SK-N-SH (cell line): ENCODE measurements around the gene BCL7B. TPM values are rescaled to one million over a fixed set of nuclear protein-coding genes. Genes with fewer than 3 reads are reported as not detected.
"Not testable (repeated sequence)": the region's sequence is repeated elsewhere in the genome, so short reads cannot be mapped to it uniquely, and the experiment has no call there.

ENCODE experiments used
- CTCF ChIA-PET: fragments of 300-600, 350-600 bp; formaldehyde crosslinking; extraction: SDS; loops from one replicate; lab custom pipeline; 2021; lab: Yijun Ruan, JAX
- POLR2A ChIA-PET: fragments of 350-600 bp; sonication (Branson Sonifier 250); formaldehyde crosslinking; extraction: SDS; loops from one replicate; lab custom pipeline; 2020; ENCODE audit warnings: antibody characterized with exemption, inconsistent platforms; lab: Yijun Ruan, JAX
- DNase-seq: peaks from one replicate; pipeline ENCODE4 v3.0.0; 2012
- H2AFZ ChIP-seq: fragments of 200-600 bp; sonication (generic); 2 replicates; pipeline ENCODE4 v1.8.1; 2016; ENCODE audit warnings: antibody characterized with exemption, mild to moderate bottlenecking, low read depth
- H3F3A ChIP-seq: fragments of 200-600 bp; sonication (generic); replicated peaks from 2 replicates; pipeline ENCODE3; 2016; ENCODE audit warnings: antibody characterized with exemption, mild to moderate bottlenecking; ENCODE audit not compliant: insufficient read depth
- H3K27ac ChIP-seq, 2 experiments: fragments of 200-500 bp in 1 of 2; fragments of 200-600 bp in 1 of 2; sonication (Bioruptor generic) in 1 of 2; sonication (generic), shearing (Covaris generic) in 1 of 2; 2 replicates each; pipeline versions ENCODE4 v1.5.1 to v1.6.1; 2014 to 2016; ENCODE audit warnings: low read depth in 2 of 2, inconsistent platforms in 1 of 2, low read length in 1 of 2, mild to moderate bottlenecking in 1 of 2, mixed read lengths in 1 of 2
- H3K27me3 ChIP-seq: fragments of 200-600 bp; sonication (generic), shearing (Covaris generic); 2 replicates; pipeline ENCODE4 v1.6.1; 2016; ENCODE audit warnings: mixed run types; ENCODE audit not compliant: insufficient read depth
- H3K36me3 ChIP-seq, 2 experiments: fragments of 200-500 bp in 1 of 2; fragments of 200-600 bp in 1 of 2; sonication (Bioruptor generic) in 1 of 2; sonication (generic) in 1 of 2; replicated peaks in 1 of 2; 2 replicates each; pipeline versions ENCODE3 to v1.5.1; 2014 to 2016; ENCODE audit warnings: low read length in 1 of 2, mild to moderate bottlenecking in 1 of 2; ENCODE audit not compliant: insufficient read depth in 2 of 2, control insufficient read depth in 1 of 2
- H3K4me1 ChIP-seq, 2 experiments: fragments of 200-500 bp in 1 of 2; fragments of 200-600 bp in 1 of 2; sonication (Bioruptor generic) in 1 of 2; sonication (generic), shearing (Covaris generic) in 1 of 2; 2 replicates each; pipeline versions ENCODE4 v1.5.1 to v1.6.1; 2014 to 2016; ENCODE audit warnings: low read depth in 1 of 2, low read length in 1 of 2, mixed run types in 1 of 2; ENCODE audit not compliant: insufficient read depth in 2 of 2, control insufficient read depth in 1 of 2
- H3K4me2 ChIP-seq: fragments of 200-600 bp; sonication (generic), shearing (Covaris generic); 2 replicates; pipeline ENCODE4 v1.6.1; 2017; ENCODE audit warnings: mixed run types
- H3K4me3 ChIP-seq, 2 experiments: fragments of 200-500 bp in 1 of 2; fragments of 200-600 bp in 1 of 2; sonication (Bioruptor generic) in 1 of 2; sonication (generic), shearing (Covaris generic) in 1 of 2; 2 replicates each; pipeline versions ENCODE4 v1.5.1 to v1.8.1; 2014 to 2016; ENCODE audit warnings: low read depth in 2 of 2, inconsistent platforms in 1 of 2, low read length in 1 of 2, mild to moderate bottlenecking in 1 of 2, mixed read lengths in 1 of 2, moderate library complexity in 1 of 2
- H3K79me2 ChIP-seq: fragments of 200-600 bp; sonication (generic); 2 replicates; pipeline ENCODE4 v1.8.1; 2017; ENCODE audit warnings: mild to moderate bottlenecking; ENCODE audit not compliant: insufficient read depth
- H3K9ac ChIP-seq: fragments of 200-600 bp; sonication (generic); 2 replicates; pipeline ENCODE4 v1.6.1; 2017; ENCODE audit warnings: mixed run types
- H3K9me2 ChIP-seq: fragments of 200-600 bp; sonication (generic); 2 replicates; pipeline ENCODE4 v1.6.1; 2017; ENCODE audit warnings: mixed run types
- H3K9me3 ChIP-seq: fragments of 200-600 bp; sonication (generic); 2 replicates; pipeline ENCODE4 v1.6.1; 2017; ENCODE audit warnings: mixed run types, mild to moderate bottlenecking, moderate library complexity
- H4K20me1 ChIP-seq: fragments of 200-600 bp; sonication (generic); 2 replicates; pipeline ENCODE4 v1.6.1; 2017; ENCODE audit warnings: mild to moderate bottlenecking, mixed run types; ENCODE audit not compliant: insufficient read depth
- GATA2 ChIP-seq: sonication (generic); formaldehyde crosslinking; IDR thresholded peaks from 2 replicates; pipeline ENCODE4 v1.5.0; 2020; ENCODE audit warnings: mild to moderate bottlenecking, missing genetic modification reagents
- MEF2A ChIP-seq: IDR thresholded peaks from 2 replicates; pipeline ENCODE4 v1.4.0; 2012; ENCODE audit warnings: low read depth, borderline replicate concordance
- RAD21 ChIP-seq: IDR thresholded peaks from 2 replicates; pipeline ENCODE4 v1.6.1; 2012; ENCODE audit warnings: mild to moderate bottlenecking, low read length
- RXRA ChIP-seq: IDR thresholded peaks from 2 replicates; pipeline ENCODE4 v1.4.0; 2012; ENCODE audit warnings: low read depth, mild to moderate bottlenecking, borderline replicate concordance
- TAF1 ChIP-seq: IDR thresholded peaks from 2 replicates; pipeline ENCODE4 v1.6.1; 2012; ENCODE audit warnings: low read depth, mild to moderate bottlenecking, low read length, moderate library complexity, borderline replicate concordance
- TEAD4 ChIP-seq: IDR thresholded peaks from 2 replicates; pipeline ENCODE4 v1.4.0; 2012; ENCODE audit warnings: mild to moderate bottlenecking, borderline replicate concordance; ENCODE audit not compliant: insufficient read depth
- ZBTB33 ChIP-seq: IDR thresholded peaks from 2 replicates; pipeline ENCODE4 v1.4.0; 2012; ENCODE audit warnings: low read depth, borderline replicate concordance
- WGBS: methylation state at CpG from one replicate; pipeline ENCODE4 v1.1.6; 2017; ENCODE audit warnings: low lambda C conversion rate; 5-methylcytosine and 5-hydroxymethylcytosine counted together
- polyA plus RNA-seq, 3 experiments: library from polyadenylated mRNA; depleted of rRNA; stranded (reverse); fragments of >200 nt; gene quantifications; 2 replicates each; pipeline ENCODE4 v1.2.3, GENCODE V29; 2012
- TF ChIP-seq, protein P1 (sequence below): IDR thresholded peaks from 2 replicates; pipeline ENCODE4 v1.4.0; 2012; ENCODE audit warnings: low read depth, borderline replicate concordance
- TF ChIP-seq, protein P2 (sequence below): fragments of 200-600 bp; sonication (generic); IDR thresholded peaks from 2 replicates; pipeline ENCODE4 v1.6.1; 2017; ENCODE audit warnings: antibody characterized with exemption, mild to moderate bottlenecking, moderate library complexity

BCL7B gene
- polyA plus RNA-seq, 1 of the 3 experiments (the other 2 are of a cell fraction), result 114 TPM

DNA sequence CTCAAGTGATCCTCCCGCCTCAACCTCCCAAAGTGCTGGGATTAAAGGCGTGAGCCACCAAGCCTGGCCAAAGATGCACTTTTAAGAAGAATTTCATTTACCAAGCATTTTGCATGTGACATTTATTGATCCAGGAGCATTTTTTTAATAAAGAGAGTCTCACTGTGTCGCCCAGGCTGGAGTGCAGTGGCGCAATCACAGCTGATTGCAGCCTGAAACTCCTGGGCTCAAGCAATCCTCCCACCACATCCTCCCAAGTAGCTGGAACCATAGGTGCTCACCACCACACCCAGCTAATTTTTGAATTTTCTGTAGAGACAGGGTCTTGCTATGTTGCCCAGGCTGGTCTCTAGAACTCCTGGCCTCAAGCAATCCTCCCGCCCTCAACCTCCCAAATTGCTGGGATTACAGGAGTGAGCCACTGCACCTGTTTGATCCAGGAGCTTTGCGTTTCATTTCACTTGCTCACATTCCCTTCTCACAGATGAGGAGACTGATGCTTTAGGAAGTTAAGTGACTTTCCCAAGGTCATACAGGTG, 25.2 kb upstream of the BCL7B start:
- CTCF ChIA-PET, result interaction anchor here (1.4 to 2.0 kb wide), 3 partner anchors 25 to 152 kb away, joined by 6 to 12 read pairs (median 7); no protein-coding TSS in a partner anchor

DNA sequence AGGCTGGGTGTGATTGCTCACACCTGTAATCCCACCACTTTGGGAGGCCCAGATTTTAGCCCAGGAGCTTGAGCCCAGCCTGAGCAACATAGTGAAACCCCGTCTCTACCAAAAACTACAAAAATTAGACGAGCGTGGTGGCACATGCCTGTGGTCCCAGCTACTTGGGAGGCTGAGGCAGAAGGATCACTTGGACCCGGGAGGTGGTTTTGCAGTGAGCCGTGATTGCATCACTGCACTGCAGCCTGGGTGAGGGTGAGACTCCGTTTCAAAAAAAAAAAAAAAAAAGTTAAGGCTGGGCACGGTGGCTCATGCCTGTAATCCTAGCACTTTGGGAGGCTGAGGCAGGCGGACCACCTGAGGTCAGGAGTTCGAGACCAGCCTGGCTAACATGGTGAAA, 23.5 kb upstream of the BCL7B start:
- DNase-seq, H3K27ac ChIP-seq, H3K9ac ChIP-seq, POLR2A ChIA-PET, H2AFZ ChIP-seq, H3K4me1 ChIP-seq, H3K9me3 ChIP-seq, H3K36me3 ChIP-seq, H3K9me2 ChIP-seq, H4K20me1 ChIP-seq, H3K4me2 ChIP-seq, H3K27me3 ChIP-seq, H3K4me3 ChIP-seq: not testable (repeated sequence)
- CTCF ChIA-PET, result interaction anchor here (0.7 to 2.1 kb wide), 4 partner anchors 26 to 145 kb away, joined by 3 to 7 read pairs (median 6); no protein-coding TSS in a partner anchor
- peaks cover 23% of the 10 kb centered on the region for H3K79me2 ChIP-seq
- WGBS, result 89% methylated on average over 9 of the region's 9 CpGs
- H3F3A ChIP-seq, result peaks cover 16% of the 10 kb centered on the region

More for the DNA sequence above, 25.2 kb upstream of the BCL7B start:
- Histone ChIP-seq H3K4me3 (no peak overlapping the region), H3K9me2 (no peaks in the 10 kb centered on the region), H3K79me2 (peaks cover 6% of the 10 kb centered on the region)
- WGBS, result 91% methylated on average over 6 of the region's 6 CpGs
- TF ChIP-seq TEAD4 (no peak), ZBTB33 (no peak), GATA2 (no peak), RAD21 (no peak), MEF2A (no peak), TAF1 (no peak), RXRA (no peak)
- TF ChIP-seq, protein P1, sequence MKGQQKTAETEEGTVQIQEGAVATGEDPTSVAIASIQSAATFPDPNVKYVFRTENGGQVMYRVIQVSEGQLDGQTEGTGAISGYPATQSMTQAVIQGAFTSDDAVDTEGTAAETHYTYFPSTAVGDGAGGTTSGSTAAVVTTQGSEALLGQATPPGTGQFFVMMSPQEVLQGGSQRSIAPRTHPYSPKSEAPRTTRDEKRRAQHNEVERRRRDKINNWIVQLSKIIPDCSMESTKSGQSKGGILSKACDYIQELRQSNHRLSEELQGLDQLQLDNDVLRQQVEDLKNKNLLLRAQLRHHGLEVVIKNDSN, result no peak
- TF ChIP-seq, protein P2, sequence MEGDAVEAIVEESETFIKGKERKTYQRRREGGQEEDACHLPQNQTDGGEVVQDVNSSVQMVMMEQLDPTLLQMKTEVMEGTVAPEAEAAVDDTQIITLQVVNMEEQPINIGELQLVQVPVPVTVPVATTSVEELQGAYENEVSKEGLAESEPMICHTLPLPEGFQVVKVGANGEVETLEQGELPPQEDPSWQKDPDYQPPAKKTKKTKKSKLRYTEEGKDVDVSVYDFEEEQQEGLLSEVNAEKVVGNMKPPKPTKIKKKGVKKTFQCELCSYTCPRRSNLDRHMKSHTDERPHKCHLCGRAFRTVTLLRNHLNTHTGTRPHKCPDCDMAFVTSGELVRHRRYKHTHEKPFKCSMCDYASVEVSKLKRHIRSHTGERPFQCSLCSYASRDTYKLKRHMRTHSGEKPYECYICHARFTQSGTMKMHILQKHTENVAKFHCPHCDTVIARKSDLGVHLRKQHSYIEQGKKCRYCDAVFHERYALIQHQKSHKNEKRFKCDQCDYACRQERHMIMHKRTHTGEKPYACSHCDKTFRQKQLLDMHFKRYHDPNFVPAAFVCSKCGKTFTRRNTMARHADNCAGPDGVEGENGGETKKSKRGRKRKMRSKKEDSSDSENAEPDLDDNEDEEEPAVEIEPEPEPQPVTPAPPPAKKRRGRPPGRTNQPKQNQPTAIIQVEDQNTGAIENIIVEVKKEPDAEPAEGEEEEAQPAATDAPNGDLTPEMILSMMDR, result no peak
- TF ChIP-seq, all 33 proteins: peak for 0
- no peaks in the 10 kb centered on the region for H3K27me3 ChIP-seq
- POLR2A ChIA-PET, result interaction anchor here (1.0 kb wide), 1 partner anchor 12 kb away, joined by 3 read pairs; no protein-coding TSS in a partner anchor
- no peak for DNase-seq
- no peak overlapping the region for H3K4me2 ChIP-seq
- H2AFZ ChIP-seq, result no peak overlapping the region
- H3K9me3 ChIP-seq, result no peaks in the 10 kb centered on the region
- H3F3A ChIP-seq, result peaks cover 16% of the 10 kb centered on the region
- no peaks in the 10 kb centered on the region for H3K36me3 ChIP-seq
- no peaks in the 10 kb centered on the region for H4K20me1 ChIP-seq
- H3K9ac ChIP-seq, result no peak overlapping the region
- H3K27ac ChIP-seq, result no peak overlapping the region
- H3K4me1 ChIP-seq, result peaks cover 0 to 2% of the 10 kb centered on the region in 2 experiments; a peak in 1 of 4 replicates
